Measurements from ENCODE around the gene HOXB8.

HOXB8 gene

GRCh38 chr17:48582750-48583069, 32.4 kb downstream of the HOXB8 start:
- no peak for DNase-seq

- no peak for DNase-seq
Observed at GRCh38 chr17:48579760-48580554, 35.1 kb downstream of the HOXB8 start.

- DNase-seq: no peak
Observed at GRCh38 chr17:48579471-48579759, 35.7 kb downstream of the HOXB8 start.

- no peak for DNase-seq
Observed at GRCh38 chr17:48578616-48579470, 36.2 kb downstream of the HOXB8 start.

- peak; percentile 55 for DNase-seq
Observed at GRCh38 chr17:48577946-48578615, 37.0 kb downstream of the HOXB8 start, which contains the start of gene HOXB4. Gene HOXB4 (minus strand): TSS chr17:48578350. CDS start chr17:48578319, 31 bp downstream.

- DNase-seq: no peak
Observed at GRCh38 chr17:48577330-48577945, 37.7 kb downstream of the HOXB8 start.

GRCh38 chr17:48576479-48577309, 38.4 kb downstream of the HOXB8 start:
- DNase-seq: no peak

- no peak for DNase-seq
Observed at GRCh38 chr17:48575673-48576478, 39.2 kb downstream of the HOXB8 start.

- no peak for DNase-seq
Observed at GRCh38 chr17:48575066-48575582, 40.0 kb downstream of the HOXB8 start.

GRCh38 chr17:48574505-48575065, 40.5 kb downstream of the HOXB8 start:
- DNase-seq: no peak

GRCh38 chr17:48571826-48572417, 43.2 kb downstream of the HOXB8 start:
- DNase-seq: no peak

GRCh38 chr17:48571024-48571818, 43.9 kb downstream of the HOXB8 start:
- no peak for DNase-seq

GRCh38 chr17:48570325-48571023, 44.6 kb downstream of the HOXB8 start:
- DNase-seq: no peak

GRCh38 chr17:48569674-48570324, 45.3 kb downstream of the HOXB8 start:
- no peak for DNase-seq

GRCh38 chr17:48569240-48569582, 45.9 kb downstream of the HOXB8 start:
- DNase-seq: no peak

- no peak for DNase-seq
Observed at GRCh38 chr17:48568499-48569239, 46.4 kb downstream of the HOXB8 start.

- DNase-seq: no peak
Observed at GRCh38 chr17:48567646-48568354, 47.3 kb downstream of the HOXB8 start.

All from activated T-cell treated with anti-CD3 and anti-CD28 coated beads for 4 hours (primary cell).